Measurements from ENCODE around the gene BEND6. TPM values are rescaled to one million over a fixed set of nuclear protein-coding genes. Genes with fewer than 3 reads are reported as not detected.

Gene BEND6
- total and polyA plus RNA-seq, 10 of the 15 experiments (the other 5 are each of a cell fraction or from before 2014, with no cell fraction given): 0.79 to 2.8 (median 1.6) TPM

GRCh38 chr6:56970849-56971248, 15.9 kb downstream of the BEND6 start:
- ChIA-PET RAD21 (ENCODE audit: unreplicated experiment) (no interaction called here), SMC1A (ENCODE audit: uncharacterized antibody, unreplicated experiment) (no interaction called here), POLR2A (no interaction called here), CTCF (no interaction called here)
- Histone ChIP-seq H3K36me3 (ENCODE audit: control insufficient read depth in 2 of 2, insufficient read depth in 2 of 2, low read length in 1 of 2) (no peaks in the 10 kb centered on the region), H3K4me2 (ENCODE audit: control insufficient read depth, insufficient read depth) (no peak overlapping the region), H2AFZ (ENCODE audit: control insufficient read depth, low read depth, low read length) (no peak overlapping the region), H3K4me3 (no peak overlapping the region), H3K4me1 (ENCODE audit: control insufficient read depth, insufficient read depth, low read length) (no peaks in the 10 kb centered on the region), H3K27ac (ENCODE audit: control insufficient read depth, insufficient read depth) (no peak overlapping the region), H4K20me1 (ENCODE audit: control insufficient read depth, insufficient read depth) (no peaks in the 10 kb centered on the region), H3K79me2 (ENCODE audit: control insufficient read depth, insufficient read depth, low read length) (no peaks in the 10 kb centered on the region), H3K9me3 (replicated peaks; ENCODE audit: control insufficient read depth, insufficient read depth, low read length) (peaks cover 3% of the 10 kb centered on the region; the same call in 2 of the 3 replicates), H3K9ac (ENCODE audit: control insufficient read depth, insufficient read depth, low read length) (no peak overlapping the region), H3K27me3 (replicated peaks in 1 of 2; ENCODE audit: control insufficient read depth in 2 of 2, insufficient read depth in 2 of 2, low read length in 1 of 2) (no peaks in the 10 kb centered on the region)
- ATAC-seq (no peak), FAIRE-seq (no peak), DNase-seq (ENCODE audit: low read depth, low spot score) (no peak)
- in situ Hi-C loops (cut with MboI): no loop called here
- TF ChIP-seq HCFC1 (IDR thresholded peaks at IDR 0.05; ENCODE audit: low read length) (no peak), EGR1 (IDR thresholded peaks at IDR 0.05; ENCODE audit: borderline replicate concordance in 1 of 2, low read depth in 2 of 2, low read length in 2 of 2) (no peak)
- no TSS peak for BruUV-seq (replicated peaks)
- 97% methylated on average over 1 of the region's 1 CpG for WGBS (ENCODE audit: insufficient coverage, insufficient replicate concordance, low lambda C conversion rate, missing lambda C conversion rate)
- intact Hi-C loops (cut with micrococcal nuclease; ENCODE audit: unreplicated experiment): no loop called here

- SMC1A ChIA-PET (ENCODE audit: uncharacterized antibody, unreplicated experiment): no interaction called here
- ATAC-seq (peak; percentile 59), DNase-seq (ENCODE audit: low read depth, low spot score) (no peak), FAIRE-seq (peak; percentile 27)
- 0% methylated on average over 1 of the region's 1 CpG for WGBS (ENCODE audit: insufficient coverage, insufficient replicate concordance, low lambda C conversion rate, missing lambda C conversion rate)
- CTCF ChIA-PET: interaction anchor here (1.2 kb wide), 1 partner anchor 73 kb away, joined by 4 read pairs; no protein-coding TSS in a partner anchor
- intact Hi-C loops (cut with micrococcal nuclease; ENCODE audit: unreplicated experiment): no loop called here
- H2AFZ ChIP-seq (ENCODE audit: control insufficient read depth, low read depth, low read length): no peak overlapping the region
- no peaks in the 10 kb centered on the region for H4K20me1 ChIP-seq (ENCODE audit: control insufficient read depth, insufficient read depth)
- in situ Hi-C loops (cut with MboI): no loop called here
- H3K4me3 ChIP-seq: no peak overlapping the region
- RAD21 ChIA-PET (ENCODE audit: unreplicated experiment): no interaction called here
- H3K9ac ChIP-seq (ENCODE audit: control insufficient read depth, insufficient read depth, low read length): no peak overlapping the region
- no peaks in the 10 kb centered on the region for H3K79me2 ChIP-seq (ENCODE audit: control insufficient read depth, insufficient read depth, low read length)
- H3K36me3 ChIP-seq (ENCODE audit: control insufficient read depth in 2 of 2, insufficient read depth in 2 of 2, low read length in 1 of 2): no peaks in the 10 kb centered on the region
- no TSS peak for BruUV-seq (replicated peaks)
- H3K9me3 ChIP-seq (replicated peaks; ENCODE audit: control insufficient read depth, insufficient read depth, low read length): peaks cover 8% of the 10 kb centered on the region; the same call in 2 of the 3 replicates
- no peaks in the 10 kb centered on the region for H3K4me1 ChIP-seq (ENCODE audit: control insufficient read depth, insufficient read depth, low read length)
- H3K27ac ChIP-seq (ENCODE audit: control insufficient read depth, insufficient read depth): no peak overlapping the region
- no peak overlapping the region for H3K4me2 ChIP-seq (ENCODE audit: control insufficient read depth, insufficient read depth)
- POLR2A ChIA-PET: no interaction called here
- H3K27me3 ChIP-seq (replicated peaks in 1 of 2; ENCODE audit: control insufficient read depth in 2 of 2, insufficient read depth in 2 of 2, low read length in 1 of 2): no peaks in the 10 kb centered on the region
- TF ChIP-seq, protein P1, sequence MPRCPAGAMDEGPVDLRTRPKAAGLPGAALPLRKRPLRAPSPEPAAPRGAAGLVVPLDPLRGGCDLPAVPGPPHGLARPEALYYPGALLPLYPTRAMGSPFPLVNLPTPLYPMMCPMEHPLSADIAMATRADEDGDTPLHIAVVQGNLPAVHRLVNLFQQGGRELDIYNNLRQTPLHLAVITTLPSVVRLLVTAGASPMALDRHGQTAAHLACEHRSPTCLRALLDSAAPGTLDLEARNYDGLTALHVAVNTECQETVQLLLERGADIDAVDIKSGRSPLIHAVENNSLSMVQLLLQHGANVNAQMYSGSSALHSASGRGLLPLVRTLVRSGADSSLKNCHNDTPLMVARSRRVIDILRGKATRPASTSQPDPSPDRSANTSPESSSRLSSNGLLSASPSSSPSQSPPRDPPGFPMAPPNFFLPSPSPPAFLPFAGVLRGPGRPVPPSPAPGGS (IDR thresholded peaks at IDR 0.05; ENCODE audit: borderline replicate concordance, insufficient read depth, low read depth, low read length, poor library complexity, severe bottlenecking): no peak
- TF ChIP-seq CREB1 (IDR thresholded peaks at IDR 0.05; ENCODE audit: low read depth) (no peak), CBX3 (IDR thresholded peaks at IDR 0.05; ENCODE audit: borderline replicate concordance, low read depth) (no peak), EP300 (IDR thresholded peaks at IDR 0.05; ENCODE audit: borderline replicate concordance in 1 of 2, control insufficient read depth in 1 of 2, low read depth in 2 of 2, low read length in 2 of 2) (peak in 1 of 2 experiments; percentile 48; a peak in 1 of 4 replicates), YY1 (IDR thresholded peaks at IDR 0.05; ENCODE audit: low read depth, low read length) (no peak), TCF3 (IDR thresholded peaks at IDR 0.05; ENCODE audit: borderline replicate concordance, insufficient read depth, low read depth, low read length) (no peak), JUND (IDR thresholded peaks at IDR 0.05; ENCODE audit: low read depth, low read length) (no peak), TCF7 (IDR thresholded peaks at IDR 0.05; ENCODE audit: borderline replicate concordance) (no peak), RCOR1 (conservative IDR thresholded peaks at IDR 0.05; ENCODE audit: low read depth, low read length) (no peak), MEF2A (IDR thresholded peaks at IDR 0.05; ENCODE audit: insufficient read depth, low read depth, low read length) (peak; percentile 76; the same call in 1 of the 2 replicates), WRNIP1 (IDR thresholded peaks at IDR 0.05; ENCODE audit: borderline replicate concordance, low read depth, low read length) (no peak), SMAD1 (IDR thresholded peaks at IDR 0.05; ENCODE audit: low read depth, partially characterized antibody) (no peak)
- TF ChIP-seq, protein P2, sequence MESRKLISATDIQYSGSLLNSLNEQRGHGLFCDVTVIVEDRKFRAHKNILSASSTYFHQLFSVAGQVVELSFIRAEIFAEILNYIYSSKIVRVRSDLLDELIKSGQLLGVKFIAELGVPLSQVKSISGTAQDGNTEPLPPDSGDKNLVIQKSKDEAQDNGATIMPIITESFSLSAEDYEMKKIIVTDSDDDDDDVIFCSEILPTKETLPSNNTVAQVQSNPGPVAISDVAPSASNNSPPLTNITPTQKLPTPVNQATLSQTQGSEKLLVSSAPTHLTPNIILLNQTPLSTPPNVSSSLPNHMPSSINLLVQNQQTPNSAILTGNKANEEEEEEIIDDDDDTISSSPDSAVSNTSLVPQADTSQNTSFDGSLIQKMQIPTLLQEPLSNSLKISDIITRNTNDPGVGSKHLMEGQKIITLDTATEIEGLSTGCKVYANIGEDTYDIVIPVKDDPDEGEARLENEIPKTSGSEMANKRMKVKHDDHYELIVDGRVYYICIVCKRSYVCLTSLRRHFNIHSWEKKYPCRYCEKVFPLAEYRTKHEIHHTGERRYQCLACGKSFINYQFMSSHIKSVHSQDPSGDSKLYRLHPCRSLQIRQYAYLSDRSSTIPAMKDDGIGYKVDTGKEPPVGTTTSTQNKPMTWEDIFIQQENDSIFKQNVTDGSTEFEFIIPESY (IDR thresholded peaks at IDR 0.05): no peak
These were observed 22.3 kb downstream of the BEND6 start for GRCh38 chr6:56977192-56977591.
